Measurements from ENCODE around the gene GSG1L. TPM values are rescaled to one million over a fixed set of nuclear protein-coding genes. Genes with fewer than 3 reads are reported as not detected.

The GSG1L gene
- polyA plus RNA-seq, 1 donor (not counting 4 experiments of a cell fraction or from before 2014, with no cell fraction given): not detected

- no peaks in the 10 kb centered on the region for H4K20me1 ChIP-seq (ENCODE audit: control insufficient read depth, extremely low read depth, insufficient read depth, low read length)
- dilution Hi-C loops (cut with MboI; ENCODE audit: extremely low pct_ligation_motif_present, low sequenced_read_pairs): no loop called here
- FAIRE-seq: no peak
Measured at GRCh38 chr16:27761816-27762215, 301.7 kb downstream of the GSG1L start.

GRCh38 chr16:27760789-27761176 lies 302.7 kb downstream of the GSG1L start:
- dilution Hi-C loops (cut with MboI; ENCODE audit: extremely low pct_ligation_motif_present, low sequenced_read_pairs): no loop called here
- Histone ChIP-seq H3K79me2 (ENCODE audit: control insufficient read depth, insufficient read depth, low read length) (no peaks in the 10 kb centered on the region), H3K4me3 (ENCODE audit: control insufficient read depth in 2 of 3, extremely low read depth in 1 of 3, insufficient read depth in 2 of 3, low read depth in 1 of 3, low read length in 3 of 3) (no peak overlapping the region), H3K4me2 (ENCODE audit: control insufficient read depth, extremely low read depth, insufficient read depth, low read depth, low read length) (no peak overlapping the region), H4K20me1 (ENCODE audit: control insufficient read depth, extremely low read depth, insufficient read depth, low read length) (no peaks in the 10 kb centered on the region), H3K27me3 (ENCODE audit: control insufficient read depth, extremely low read depth, insufficient read depth, low read length) (no peaks in the 10 kb centered on the region), H3K4me1 (ENCODE audit: control insufficient read depth, extremely low read depth, insufficient read depth, low read length) (peaks cover 4% of the 10 kb centered on the region), H3K9ac (ENCODE audit: control insufficient read depth, extremely low read depth, insufficient read depth, low read length) (no peak overlapping the region), H2AFZ (ENCODE audit: control insufficient read depth, low read length) (no peak overlapping the region), H3K36me3 (ENCODE audit: control insufficient read depth in 2 of 2, extremely low read depth in 1 of 2, insufficient read depth in 2 of 2, low read length in 2 of 2) (peaks cover 2 to 3% of the 10 kb centered on the region in 2 experiments), H3K9me3 (ENCODE audit: control insufficient read depth, low read depth, low read length) (no peaks in the 10 kb centered on the region), H3K27ac (ENCODE audit: control insufficient read depth, insufficient read depth, low read length) (no peak overlapping the region), H3K9me1 (ENCODE audit: control insufficient read depth, extremely low read depth, insufficient read depth, low read length) (no peaks in the 10 kb centered on the region)
- no peak for TF ChIP-seq EZH2 (IDR thresholded peaks at IDR 0.05; ENCODE audit: low read length)
- DNase-seq (ENCODE audit: low read depth, low spot score) (no peak), FAIRE-seq (no peak)

More at GRCh38 chr16:27761816-27762215, 301.7 kb downstream of the GSG1L start:
- no peak overlapping the region for H3K4me2 ChIP-seq (ENCODE audit: control insufficient read depth, extremely low read depth, insufficient read depth, low read depth, low read length)
- H3K27me3 ChIP-seq (ENCODE audit: control insufficient read depth, extremely low read depth, insufficient read depth, low read length): no peaks in the 10 kb centered on the region
- no peak for DNase-seq (ENCODE audit: low read depth, low spot score)
- H2AFZ ChIP-seq (ENCODE audit: control insufficient read depth, low read length): no peak overlapping the region
- H3K4me1 ChIP-seq (ENCODE audit: control insufficient read depth, extremely low read depth, insufficient read depth, low read length): peaks cover 4% of the 10 kb centered on the region
- no peak overlapping the region for H3K27ac ChIP-seq (ENCODE audit: control insufficient read depth, insufficient read depth, low read length)
- no peak for TF ChIP-seq EZH2 (IDR thresholded peaks at IDR 0.05; ENCODE audit: low read length)
- no peak for TF ChIP-seq CTCF (optimal IDR thresholded peaks at IDR 0.05 in 1 of 3, IDR thresholded peaks at IDR 0.05 in 1 of 3, conservative IDR thresholded peaks at IDR 0.05 in 1 of 3; ENCODE audit: extremely low read depth in 1 of 3, insufficient read depth in 2 of 3, low read length in 3 of 3)
- H3K9ac ChIP-seq (ENCODE audit: control insufficient read depth, extremely low read depth, insufficient read depth, low read length): no peak overlapping the region
- peaks cover 0 to 3% of the 10 kb centered on the region in 2 experiments for H3K36me3 ChIP-seq (ENCODE audit: control insufficient read depth in 2 of 2, extremely low read depth in 1 of 2, insufficient read depth in 2 of 2, low read length in 2 of 2)
- H3K9me3 ChIP-seq (ENCODE audit: control insufficient read depth, low read depth, low read length): no peaks in the 10 kb centered on the region
- H3K9me1 ChIP-seq (ENCODE audit: control insufficient read depth, extremely low read depth, insufficient read depth, low read length): no peaks in the 10 kb centered on the region
- H3K79me2 ChIP-seq (ENCODE audit: control insufficient read depth, insufficient read depth, low read length): no peaks in the 10 kb centered on the region
- no peak overlapping the region for H3K4me3 ChIP-seq (ENCODE audit: control insufficient read depth in 2 of 3, extremely low read depth in 1 of 3, insufficient read depth in 2 of 3, low read depth in 1 of 3, low read length in 3 of 3)

All from keratinocyte (primary cell).